Astrocyte of the cerebellum (primary cell): ENCODE measurements around the gene SPSB1.

ENCODE experiments used
- DNase-seq: peaks from one replicate; pipeline ENCODE4 v3.0.0-alpha.2; 2011; ENCODE audit warnings: low read depth
- H3K4me3 ChIP-seq: 2 replicates; pipeline ENCODE4 v1.5.1; 2011; ENCODE audit warnings: mild to moderate bottlenecking, low read depth, low read length, moderate library complexity
- CTCF ChIP-seq: IDR thresholded peaks from 2 replicates; pipeline ENCODE4 v1.5.1; 2012; ENCODE audit warnings: low read length, low read depth, moderate library complexity, mild to moderate bottlenecking; ENCODE audit errors: missing control alignments
- in situ Hi-C: cut with HindIII; loops from 2 replicates; pipeline ENCODE4 v1.10.0; 2017; ENCODE audit warnings: low sequenced_read_pairs

Gene SPSB1

DNA sequence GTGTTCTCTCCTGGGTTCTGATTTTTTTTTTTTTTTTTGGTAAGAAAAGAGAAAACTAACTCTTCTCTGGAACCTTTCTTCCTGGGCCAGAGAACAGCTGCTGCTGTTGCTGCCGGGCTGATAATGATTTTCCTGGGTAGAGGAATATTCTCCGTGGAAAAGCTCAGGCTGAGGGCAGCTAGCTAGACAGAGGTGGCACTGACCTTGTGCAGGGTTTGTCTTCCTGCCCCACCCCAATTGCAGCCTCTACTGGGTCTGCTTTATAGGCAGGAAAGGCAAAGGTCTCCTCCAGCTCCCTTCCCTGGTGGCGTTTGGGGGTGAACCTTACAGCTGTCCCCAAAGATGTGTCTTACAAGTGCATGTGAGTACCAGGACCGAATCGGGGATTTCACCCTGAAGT lies 79.3 kb downstream of the SPSB1 start:
- TF ChIP-seq CTCF = no peak
- in situ Hi-C loops = loop anchor here (10.0 kb wide), 1 partner anchor 183 kb away; no protein-coding TSS in a partner anchor
- DNase-seq = no peak
- no peak overlapping the region for H3K4me3 ChIP-seq

GRCh38 chr1:9373619-9374018 lies 80.9 kb downstream of the SPSB1 start:
- no peak overlapping the region for H3K4me3 ChIP-seq
- in situ Hi-C loops = loop anchor here (10.0 kb wide), 1 partner anchor 181 kb away; no protein-coding TSS in a partner anchor
- TF ChIP-seq CTCF = no peak
- DNase-seq = no peak

DNA sequence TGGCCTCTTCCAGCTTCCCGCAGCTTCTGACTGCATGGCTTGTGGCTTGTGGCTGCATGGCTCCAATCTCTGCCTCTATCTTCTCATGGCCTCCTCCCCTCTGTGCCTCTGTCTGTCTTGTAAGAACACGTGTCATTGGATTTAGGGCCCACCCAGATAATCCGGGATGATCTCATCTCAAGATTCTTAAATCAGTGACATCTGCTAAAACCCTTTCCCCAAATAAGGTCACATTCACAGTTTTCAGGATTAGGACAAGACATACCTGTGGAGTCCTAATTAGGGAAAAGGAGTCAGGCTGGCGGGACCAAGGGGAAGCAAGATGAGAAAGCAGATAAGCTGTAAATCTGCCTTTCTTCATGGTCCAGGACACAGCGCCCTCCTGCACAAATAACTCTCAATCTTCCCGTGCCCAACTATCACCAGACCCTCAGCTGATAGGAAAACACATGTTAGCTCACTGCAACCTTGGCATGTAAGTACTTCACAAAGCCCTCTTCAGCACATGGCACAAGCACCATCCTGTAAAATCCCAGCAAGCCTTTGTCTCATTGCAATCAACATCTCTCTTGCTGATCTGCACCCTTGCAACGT lies 82.2 kb downstream of the SPSB1 start:
- no peak for DNase-seq
- no peak overlapping the region for H3K4me3 ChIP-seq
- in situ Hi-C loops = loop anchor here (10.0 kb wide), 1 partner anchor 180 kb away; no protein-coding TSS in a partner anchor
- TF ChIP-seq CTCF = no peak

GRCh38 chr1:9375912-9376311 lies 83.2 kb downstream of the SPSB1 start:
- no peak for TF ChIP-seq CTCF
- H3K4me3 ChIP-seq = no peak overlapping the region
- no peak for DNase-seq
- in situ Hi-C loops = loop anchor here (10.0 kb wide), 1 partner anchor 179 kb away; no protein-coding TSS in a partner anchor

DNA sequence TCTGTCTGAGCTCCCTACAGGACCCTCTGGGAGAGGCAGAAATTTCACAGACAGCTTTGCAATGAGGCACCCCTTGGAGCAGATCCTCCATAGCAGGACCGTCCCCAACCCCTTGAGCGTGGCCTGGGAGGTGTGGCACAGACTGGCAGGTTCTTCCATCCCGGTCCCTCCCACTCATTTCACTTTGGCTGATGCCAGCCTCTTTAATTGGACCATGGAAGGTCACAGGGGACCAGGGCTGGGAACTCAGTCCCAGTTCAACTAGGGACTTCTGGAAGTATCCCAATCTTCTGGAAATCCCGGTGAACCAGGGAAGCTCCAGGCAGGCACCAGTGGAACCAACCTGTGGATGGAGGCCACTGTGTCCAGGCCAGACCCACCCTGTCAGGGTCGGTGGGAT lies 83.7 kb downstream of the SPSB1 start:
- H3K4me3 ChIP-seq = no peak overlapping the region
- no peak for DNase-seq
- no peak for TF ChIP-seq CTCF
- in situ Hi-C loops = loop anchor here (10.0 kb wide), 1 partner anchor 178 kb away; no protein-coding TSS in a partner anchor

- DNase-seq = no peak
- in situ Hi-C loops = loop anchor here (10.0 kb wide), 1 partner anchor 178 kb away; no protein-coding TSS in a partner anchor
- no peak for TF ChIP-seq CTCF
- no peak overlapping the region for H3K4me3 ChIP-seq
Measured at GRCh38 chr1:9376886-9377333, 84.2 kb downstream of the SPSB1 start.

- in situ Hi-C loops = loop anchor here (10.0 kb wide), 1 partner anchor 176 kb away; no protein-coding TSS in a partner anchor
- no peak overlapping the region for H3K4me3 ChIP-seq
- DNase-seq = no peak
- no peak for TF ChIP-seq CTCF
Measured at GRCh38 chr1:9378801-9379200, 86.1 kb downstream of the SPSB1 start.
